ENCODE results near the gene GLOD5. TPM values are rescaled to one million over a fixed set of nuclear protein-coding genes. Genes with fewer than 3 reads are reported as not detected.

The GLOD5 gene
- total RNA-seq, 4 donors from 2014 or later = not detected

- TF ChIP-seq CTCF (IDR thresholded peaks at IDR 0.05; ENCODE audit: low read depth) = no peak
These were observed 32.4 kb downstream of the GLOD5 start for GRCh38 chrX:48793935-48794334.

- TF ChIP-seq CTCF (IDR thresholded peaks at IDR 0.05; ENCODE audit: low read depth) = no peak
These were observed 32.9 kb downstream of the GLOD5 start for GRCh38 chrX:48794340-48794910.

GRCh38 chrX:48794911-48795515, 33.5 kb downstream of the GLOD5 start:
- TF ChIP-seq CTCF (IDR thresholded peaks at IDR 0.05; ENCODE audit: low read depth) = no peak

GRCh38 chrX:48798318-48798717, 36.8 kb downstream of the GLOD5 start:
- no peak for TF ChIP-seq CTCF (IDR thresholded peaks at IDR 0.05; ENCODE audit: low read depth)

- no peak for TF ChIP-seq CTCF (IDR thresholded peaks at IDR 0.05; ENCODE audit: low read depth)
These were observed 39.2 kb downstream of the GLOD5 start for GRCh38 chrX:48800574-48801279.

GRCh38 chrX:48801280-48802088, 39.9 kb downstream of the GLOD5 start, which contains the start of gene HDAC6:
HDAC6 (plus strand) TSS chrX:48802067; CDS start chrX:48802693, 626 bp downstream.
- TF ChIP-seq CTCF (IDR thresholded peaks at IDR 0.05; ENCODE audit: low read depth) = no peak
